ENCODE results near the gene CLPTM1L.
A peak's percentile ranks its signal among the peaks of the same experiment; 100 is the strongest.

The CLPTM1L gene

DNA sequence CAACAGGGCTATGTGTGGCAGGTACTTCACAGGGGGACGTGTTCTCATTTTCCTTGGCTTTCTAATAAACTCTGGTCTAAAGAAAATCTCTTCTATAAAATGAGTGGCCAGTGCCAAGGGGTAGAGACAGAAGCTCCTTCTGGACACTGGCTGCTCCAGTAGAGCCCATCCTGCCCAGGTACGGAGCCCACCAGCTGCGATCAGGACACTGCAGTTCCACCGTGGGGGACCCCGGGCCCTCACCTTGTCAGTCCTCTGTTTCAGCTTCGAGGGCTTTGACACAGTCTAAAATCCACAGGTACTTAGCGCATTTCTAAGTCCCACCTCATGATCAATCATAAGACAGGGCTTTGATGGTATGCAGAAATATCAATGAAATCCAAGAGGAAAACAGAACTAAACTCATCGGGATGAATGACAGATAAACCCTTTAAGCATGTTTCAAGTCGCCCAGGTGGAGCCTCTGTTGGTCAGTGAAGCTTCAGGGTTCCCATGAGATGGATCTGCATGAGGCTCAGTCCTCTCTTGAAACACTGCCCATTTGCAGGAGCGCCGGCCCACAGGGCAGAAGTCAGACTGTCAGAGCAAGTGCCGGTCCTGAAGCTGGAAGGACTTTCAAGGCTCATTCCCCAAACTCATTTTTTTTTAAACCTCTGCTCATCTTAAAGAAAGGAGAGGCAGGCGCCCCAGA lies 29.7 kb downstream of the CLPTM1L start:
- no peak for TF ChIP-seq JUND (IDR thresholded peaks at IDR 0.05; ENCODE audit: low read depth)

GRCh38 chr5:1314564-1314982 lies 30.3 kb downstream of the CLPTM1L start:
- in situ Hi-C loops (cut with HindIII; ENCODE audit: low pct_unique_long_range_greater_than_20kb, low sequenced_read_pairs), result loop anchor here (10.0 kb wide), 1 partner anchor 70 kb away; no protein-coding TSS in a partner anchor
- no peak for TF ChIP-seq JUND (IDR thresholded peaks at IDR 0.05; ENCODE audit: low read depth)
- no peak for DNase-seq (ENCODE audit: low read depth in 1 of 2, low spot score in 1 of 2)

More for the DNA sequence above, 29.7 kb downstream of the CLPTM1L start:
- in situ Hi-C loops (cut with HindIII; ENCODE audit: low pct_unique_long_range_greater_than_20kb, low sequenced_read_pairs), result loop anchor here (10.0 kb wide), 1 partner anchor 70 kb away; no protein-coding TSS in a partner anchor
- DNase-seq (ENCODE audit: low read depth in 1 of 2, low spot score in 1 of 2), result no peak

DNA sequence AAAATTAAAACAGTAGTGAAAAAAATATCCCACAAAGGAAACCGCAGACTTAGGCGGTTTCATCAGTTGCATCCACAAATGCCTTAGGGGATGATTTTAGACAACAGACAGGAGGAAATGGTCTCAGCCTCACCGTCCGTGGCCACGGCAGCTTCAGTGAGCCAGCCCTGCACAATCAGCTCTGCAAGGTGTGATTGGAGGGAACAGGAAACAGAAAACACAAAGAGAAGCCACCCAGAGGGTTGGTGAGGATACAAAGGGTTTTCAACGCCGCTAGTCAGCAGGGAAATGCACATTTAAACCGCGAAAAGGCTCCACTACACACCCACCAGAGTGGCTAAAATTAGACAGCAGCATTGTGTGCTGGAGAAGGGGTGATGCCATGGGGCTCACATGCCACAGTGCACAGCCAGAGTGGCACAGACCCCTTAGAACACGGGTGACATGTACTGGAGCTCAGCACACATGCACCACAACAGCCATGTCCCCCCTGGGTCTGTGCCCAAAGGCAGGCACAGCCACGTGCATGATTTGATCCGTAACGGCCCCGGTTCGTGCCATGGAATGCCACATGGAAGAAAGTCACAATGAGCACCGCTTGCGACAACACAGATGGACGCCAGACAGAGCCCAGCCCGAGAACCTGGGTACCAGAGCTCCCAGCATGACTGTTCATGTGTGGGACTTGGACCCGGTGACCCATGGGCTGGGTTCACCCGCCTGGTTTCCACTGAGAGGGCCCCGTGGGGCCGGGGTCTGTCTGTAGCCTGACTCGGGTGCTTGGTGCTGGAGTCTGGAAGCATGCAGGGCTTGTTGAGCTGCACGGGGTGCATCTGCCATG lies 31.7 kb downstream of the CLPTM1L start:
- TF ChIP-seq JUND (IDR thresholded peaks at IDR 0.05; ENCODE audit: low read depth), result no peak
- DNase-seq (ENCODE audit: low read depth in 1 of 2, low spot score in 1 of 2), result peak in 1 of 2 experiments; percentile 54
- in situ Hi-C loops (cut with HindIII; ENCODE audit: low pct_unique_long_range_greater_than_20kb, low sequenced_read_pairs), result loop anchor here (10.0 kb wide), 1 partner anchor 68 kb away; no protein-coding TSS in a partner anchor

DNA sequence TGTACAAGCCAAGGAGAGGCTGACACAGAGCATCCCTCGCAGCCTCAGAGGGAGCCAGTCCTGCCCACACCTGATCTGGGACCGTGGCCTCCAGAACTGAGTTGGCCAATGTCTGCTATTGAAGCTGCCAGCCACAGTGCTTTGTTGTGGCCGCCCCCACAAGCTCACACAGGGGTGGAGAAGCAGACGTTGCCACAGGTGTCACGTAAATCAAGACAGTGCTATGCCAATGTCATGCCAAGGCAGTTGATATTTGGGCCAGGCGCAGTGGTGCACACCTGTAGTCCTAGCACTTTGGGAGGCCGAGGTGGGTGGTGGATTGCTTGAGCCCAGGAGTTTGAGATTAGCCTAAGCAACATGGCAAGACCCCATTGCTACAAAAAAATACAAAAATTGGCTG lies 32.7 kb downstream of the CLPTM1L start:
- in situ Hi-C loops (cut with HindIII; ENCODE audit: low pct_unique_long_range_greater_than_20kb, low sequenced_read_pairs), result loop anchor here (10.0 kb wide), 1 partner anchor 67 kb away; no protein-coding TSS in a partner anchor

DNA sequence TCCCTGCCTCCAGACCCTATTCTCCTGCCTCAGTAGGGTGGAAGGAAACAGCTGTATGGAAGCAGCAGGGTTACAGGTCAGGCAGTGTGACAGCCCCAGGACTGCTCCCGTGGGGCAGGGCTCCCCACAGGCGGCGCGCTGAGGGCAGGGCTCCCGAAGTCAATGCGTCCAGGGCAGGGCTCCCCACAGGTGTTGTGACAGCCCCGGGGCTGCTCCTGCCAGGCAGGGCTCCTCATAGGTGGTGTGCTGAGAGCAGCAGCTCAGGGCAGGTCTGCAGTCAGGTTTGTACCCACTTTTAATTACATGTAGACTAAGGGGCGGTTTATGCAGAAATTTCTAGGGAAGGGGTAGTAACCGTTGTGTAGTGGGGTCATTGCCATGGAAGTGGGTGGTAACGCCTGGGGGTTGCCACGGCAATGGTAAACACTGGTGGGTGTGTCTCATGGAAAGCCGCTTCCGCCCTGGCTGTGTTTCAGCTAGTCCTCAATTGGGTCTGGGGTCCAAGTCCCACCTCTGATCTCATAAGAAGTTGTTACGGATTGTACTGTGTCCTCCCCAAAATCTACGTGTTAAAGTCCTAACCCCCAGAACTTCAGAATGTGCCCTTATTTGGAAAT lies 33.4 kb downstream of the CLPTM1L start:
- no peak for DNase-seq (ENCODE audit: low read depth in 1 of 2, low spot score in 1 of 2)
- no peak for TF ChIP-seq JUND (IDR thresholded peaks at IDR 0.05; ENCODE audit: low read depth)
- in situ Hi-C loops (cut with HindIII; ENCODE audit: low pct_unique_long_range_greater_than_20kb, low sequenced_read_pairs), result loop anchor here (10.0 kb wide), 1 partner anchor 67 kb away; no protein-coding TSS in a partner anchor

More for the DNA sequence above, 32.7 kb downstream of the CLPTM1L start:
- TF ChIP-seq JUND (IDR thresholded peaks at IDR 0.05; ENCODE audit: low read depth), result no peak
- no peak for DNase-seq (ENCODE audit: low read depth in 1 of 2, low spot score in 1 of 2)

DNA sequence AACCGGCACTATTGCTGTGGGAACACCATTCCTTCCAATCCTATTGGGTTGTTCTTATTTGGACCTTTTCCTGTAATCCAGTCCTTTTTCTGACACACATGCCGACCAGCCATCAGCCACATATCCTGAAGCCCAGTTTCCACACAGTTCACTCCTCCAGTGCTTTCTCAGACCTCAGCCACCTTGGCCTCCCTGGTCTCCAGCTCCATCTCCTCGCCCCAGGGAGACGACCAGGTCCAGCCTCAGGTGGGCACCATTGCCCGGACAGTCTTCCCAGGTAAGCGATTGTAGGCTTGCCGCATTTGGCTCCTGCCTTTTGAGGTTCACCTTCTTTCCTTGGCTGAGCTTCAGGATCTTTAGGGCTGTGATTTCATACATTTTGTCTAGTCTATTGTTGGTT lies 34.8 kb downstream of the CLPTM1L start:
- in situ Hi-C loops (cut with HindIII; ENCODE audit: low pct_unique_long_range_greater_than_20kb, low sequenced_read_pairs), result loop anchor here (10.0 kb wide), 1 partner anchor 65 kb away; no protein-coding TSS in a partner anchor
- TF ChIP-seq JUND (IDR thresholded peaks at IDR 0.05; ENCODE audit: low read depth), result no peak
- no peak for DNase-seq (ENCODE audit: low read depth in 1 of 2, low spot score in 1 of 2)

DNA sequence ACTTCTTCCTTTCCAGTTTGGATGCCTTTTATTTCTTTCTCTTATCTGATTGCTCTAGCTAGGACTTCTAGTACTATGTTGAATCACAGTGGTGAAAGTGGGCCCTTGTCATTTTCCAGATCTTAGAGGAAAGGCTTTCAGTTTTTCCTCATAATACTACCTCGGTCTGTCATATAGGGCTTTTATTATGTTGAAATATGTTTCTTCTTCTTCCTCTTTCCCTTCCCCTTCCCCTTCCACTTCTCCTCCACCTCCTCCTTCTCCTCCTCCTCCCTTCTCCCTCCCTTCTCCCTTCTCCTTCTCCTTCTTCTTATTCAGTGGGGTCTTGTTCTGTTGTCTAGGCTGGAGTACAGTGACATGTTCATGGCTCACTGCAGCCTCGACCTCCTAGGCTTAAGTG lies 40.9 kb downstream of the CLPTM1L start:
- DNase-seq (ENCODE audit: low read depth in 1 of 2, low spot score in 1 of 2), result no peak
- in situ Hi-C loops (cut with HindIII; ENCODE audit: low pct_unique_long_range_greater_than_20kb, low sequenced_read_pairs), result no loop called here
- TF ChIP-seq JUND (IDR thresholded peaks at IDR 0.05; ENCODE audit: low read depth), result no peak

DNA sequence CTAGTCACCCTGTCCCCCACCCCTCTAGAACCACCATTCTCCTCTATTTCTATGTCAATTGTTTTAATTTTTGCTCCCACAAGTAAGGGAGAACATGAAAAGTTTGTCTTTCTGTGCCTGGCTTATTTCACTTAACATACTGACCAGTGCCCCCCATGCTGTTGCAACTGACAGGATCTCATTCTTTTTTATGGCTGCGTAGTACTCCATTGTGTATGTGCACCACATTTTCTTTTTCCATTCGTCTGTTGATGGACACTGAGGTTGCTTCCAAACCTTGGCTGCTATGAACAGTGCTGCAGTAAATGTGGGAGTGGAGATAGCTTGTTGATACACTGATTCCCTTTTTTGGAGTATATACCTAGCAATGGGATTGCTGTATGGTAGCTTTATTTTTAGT lies 42.6 kb downstream of the CLPTM1L start:
- in situ Hi-C loops (cut with HindIII; ENCODE audit: low pct_unique_long_range_greater_than_20kb, low sequenced_read_pairs), result no loop called here
- no peak for DNase-seq (ENCODE audit: low read depth in 1 of 2, low spot score in 1 of 2)

DNA sequence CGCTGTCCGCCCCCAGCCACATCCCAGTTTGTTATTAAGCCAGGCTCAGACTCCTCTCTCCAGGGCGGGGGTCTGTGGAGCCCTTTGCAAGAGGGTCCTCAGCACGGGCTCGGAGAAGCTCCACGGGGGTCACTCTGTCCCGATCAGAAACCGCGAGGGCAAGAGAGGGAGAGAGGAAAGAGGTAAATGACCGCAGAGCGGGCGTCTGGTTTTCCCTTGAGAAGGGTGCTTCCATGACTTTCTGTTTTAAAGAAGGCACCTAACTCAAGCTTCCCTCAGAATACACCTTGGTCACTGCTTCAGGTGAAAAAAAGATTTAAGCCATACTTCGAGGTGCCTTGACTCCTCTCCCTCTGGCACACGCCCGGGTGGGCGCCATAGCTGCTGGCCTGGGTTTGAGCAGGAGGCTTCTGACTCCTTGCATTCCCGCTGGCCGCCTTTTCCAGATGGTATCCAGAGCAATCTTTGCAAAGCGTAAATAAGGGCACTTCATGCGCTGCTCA lies 44.3 kb downstream of the CLPTM1L start:
- in situ Hi-C loops (cut with HindIII; ENCODE audit: low pct_unique_long_range_greater_than_20kb, low sequenced_read_pairs), result no loop called here
- no peak for DNase-seq (ENCODE audit: low read depth in 1 of 2, low spot score in 1 of 2)
- TF ChIP-seq JUND (IDR thresholded peaks at IDR 0.05; ENCODE audit: low read depth), result no peak

More for the DNA sequence above, 42.6 kb downstream of the CLPTM1L start:
- TF ChIP-seq JUND (IDR thresholded peaks at IDR 0.05; ENCODE audit: low read depth), result no peak

DNA sequence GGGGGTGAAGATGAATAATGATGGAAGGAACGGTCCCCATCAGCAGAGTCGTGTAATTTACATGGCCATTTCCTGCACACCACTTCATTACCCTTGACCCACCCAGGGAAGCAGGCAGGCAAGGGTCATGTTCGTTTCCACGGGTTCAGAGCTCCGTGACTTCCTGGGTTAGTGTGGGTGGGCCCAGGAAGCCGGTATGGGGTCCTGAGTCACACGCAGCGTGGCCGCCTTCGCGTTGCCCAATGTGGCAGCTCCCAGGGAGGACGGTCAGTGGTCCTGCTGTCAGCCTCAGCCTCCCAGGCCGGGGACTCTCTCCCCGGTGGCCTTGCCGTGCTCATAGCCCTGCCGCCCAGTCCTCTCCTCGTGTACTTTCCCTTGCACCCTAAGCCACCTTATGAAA lies 44.9 kb downstream of the CLPTM1L start:
- no peak for TF ChIP-seq JUND (IDR thresholded peaks at IDR 0.05; ENCODE audit: low read depth)
- in situ Hi-C loops (cut with HindIII; ENCODE audit: low pct_unique_long_range_greater_than_20kb, low sequenced_read_pairs), result no loop called here
- DNase-seq (ENCODE audit: low read depth in 1 of 2, low spot score in 1 of 2), result no peak

- TF ChIP-seq JUND (IDR thresholded peaks at IDR 0.05; ENCODE audit: low read depth), result no peak
- no peak for DNase-seq (ENCODE audit: low read depth in 1 of 2, low spot score in 1 of 2)
- in situ Hi-C loops (cut with HindIII; ENCODE audit: low pct_unique_long_range_greater_than_20kb, low sequenced_read_pairs), result no loop called here
These were observed 45.4 kb downstream of the CLPTM1L start for GRCh38 chr5:1299511-1299850.

DNA sequence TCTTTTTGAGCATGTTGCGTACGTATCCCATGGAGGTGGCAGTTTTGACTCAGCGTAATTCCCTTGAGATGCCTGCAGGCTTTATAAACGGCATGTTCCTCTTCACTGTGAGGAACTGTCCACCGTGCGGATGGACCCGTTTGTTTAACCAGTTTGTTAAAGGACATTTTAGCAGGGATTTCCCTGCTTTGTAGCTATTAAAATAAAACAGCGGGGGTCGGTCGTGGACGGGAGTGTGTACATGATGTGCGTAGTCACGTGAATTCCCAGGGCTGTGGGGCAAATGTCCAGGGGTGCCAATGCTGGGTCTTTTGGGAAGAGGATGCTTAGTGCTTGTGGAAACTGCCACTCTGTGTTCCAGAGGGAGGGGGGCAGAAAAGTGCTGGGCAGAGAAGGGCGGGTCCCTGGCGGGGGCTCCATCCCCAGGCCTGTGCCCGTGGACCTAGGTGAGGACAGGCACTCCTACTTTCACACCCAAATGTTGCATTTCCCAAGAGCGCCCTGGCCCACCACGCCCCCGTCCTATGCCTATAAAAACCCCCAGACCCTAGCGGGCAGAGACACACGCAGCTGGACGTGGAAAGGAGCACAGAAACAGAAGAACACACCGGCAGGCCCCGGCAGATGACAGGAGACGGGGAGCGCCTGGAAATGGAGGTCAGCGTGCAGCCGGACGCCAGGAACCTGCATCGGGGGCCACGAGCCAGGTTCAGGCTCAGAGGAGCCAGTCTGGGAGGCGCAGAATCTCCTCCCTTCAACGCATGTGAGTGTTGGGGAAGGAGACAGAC lies 46.0 kb downstream of the CLPTM1L start:
- DNase-seq (ENCODE audit: low read depth in 1 of 2, low spot score in 1 of 2), result no peak
- in situ Hi-C loops (cut with HindIII; ENCODE audit: low pct_unique_long_range_greater_than_20kb, low sequenced_read_pairs), result no loop called here
- no peak for TF ChIP-seq JUND (IDR thresholded peaks at IDR 0.05; ENCODE audit: low read depth)
